ENCODE data around the gene FLRT1. TPM values are rescaled to one million over a fixed set of nuclear protein-coding genes. Genes with fewer than 3 reads are reported as not detected.
A peak's percentile ranks its signal among the peaks of the same experiment; 100 is the strongest.

FLRT1 gene
- total and polyA plus RNA-seq, 2 of the 13 experiments (the other 11 are each of a cell fraction or from before 2014, with no cell fraction given), result 0.02 to 0.08 TPM

- no peak for TF ChIP-seq ZNF260 (CRISPR knock-in tag; IDR thresholded peaks at IDR 0.05; ENCODE audit: borderline replicate concordance, low read depth)
- 0 out of 2 replicates have a peak, but pooled peaks have one; percentile 13 for TF ChIP-seq MTF2 (CRISPR knock-in tag; IDR thresholded peaks at IDR 0.05; ENCODE audit: borderline replicate concordance)
- 0 out of 2 replicates have a peak, but pooled peaks have one; percentile 45 for TF ChIP-seq ZNF17 (CRISPR knock-in tag; IDR thresholded peaks at IDR 0.05)
- TF ChIP-seq ZUFSP (CRISPR knock-in tag; IDR thresholded peaks at IDR 0.05; ENCODE audit: borderline replicate concordance), result no peak
- TF ChIP-seq ZFP41 (CRISPR knock-in tag; IDR thresholded peaks at IDR 0.05; ENCODE audit: borderline replicate concordance), result no peak
- TF ChIP-seq NCOA1 (CRISPR knock-in tag; IDR thresholded peaks at IDR 0.05), result no peak
- TF ChIP-seq ZNF430 (CRISPR knock-in tag; IDR thresholded peaks at IDR 0.05), result peak; percentile 85
- TF ChIP-seq HNF1B (CRISPR knock-in tag; IDR thresholded peaks at IDR 0.05), result peak; percentile 58
- peak; percentile 94; the same call in 1 of the 2 replicates for TF ChIP-seq IRF9 (CRISPR knock-in tag; IDR thresholded peaks at IDR 0.05; ENCODE audit: borderline replicate concordance)
- peak; percentile 94 for TF ChIP-seq PCBP1 (IDR thresholded peaks at IDR 0.05; ENCODE audit: borderline replicate concordance, low read depth, low read length)
- TF ChIP-seq ZNF24 (IDR thresholded peaks at IDR 0.05), result no peak
- TF ChIP-seq FOXP4 (CRISPR knock-in tag; IDR thresholded peaks at IDR 0.05), result no peak; the same call in 1 of the 2 replicates
- TF ChIP-seq PRMT3 (CRISPR knock-in tag; IDR thresholded peaks at IDR 0.05; ENCODE audit: borderline replicate concordance, low read depth), result no peak
- no peak for TF ChIP-seq PAWR (CRISPR knock-in tag; IDR thresholded peaks at IDR 0.05; ENCODE audit: borderline replicate concordance)
- TF ChIP-seq PBX2 (CRISPR knock-in tag; IDR thresholded peaks at IDR 0.05), result no peak
- no peak for TF ChIP-seq ZNF737 (CRISPR knock-in tag; IDR thresholded peaks at IDR 0.05; ENCODE audit: borderline replicate concordance)
- TF ChIP-seq ZNF570 (CRISPR knock-in tag; IDR thresholded peaks at IDR 0.05; ENCODE audit: borderline replicate concordance), result no peak
- TF ChIP-seq ETS1 (CRISPR knock-in tag; IDR thresholded peaks at IDR 0.05), result peak; percentile 89; the same call in 1 of the 2 replicates
- peak; percentile 94 for TF ChIP-seq ZNF263 (CRISPR knock-in tag; IDR thresholded peaks at IDR 0.05)
Observed at GRCh38 chr11:63986156-63986931, 49.4 kb upstream of the FLRT1 start, which contains the start of gene OTUB1 (continued).
